GM18907 (cell line): ENCODE measurements around the gene UNC13B.
"Not testable (repeated sequence)": the region's sequence is repeated elsewhere in the genome, so short reads cannot be mapped to it uniquely, and the experiment has no call there.

Experiments used
- ATAC-seq: cut with Tn5 transposase; IDR thresholded peaks from one replicate; pipeline ENCODE4 v1.9.1; 2021; ENCODE audit warnings: mild to moderate bottlenecking, moderate library complexity; ENCODE audit not compliant: unreplicated experiment

UNC13B gene

GRCh38 chr9:35162605-35163315 is 951 bp downstream of the UNC13B start:
- no peak for ATAC-seq

- no peak for ATAC-seq
Observed at GRCh38 chr9:35163413-35163812, 1.6 kb downstream of the UNC13B start.

- no peak for ATAC-seq
Observed at GRCh38 chr9:35164711-35165110, 2.9 kb downstream of the UNC13B start.

GRCh38 chr9:35167429-35167828 is 5.6 kb downstream of the UNC13B start:
- ATAC-seq, result not testable (repeated sequence)

DNA sequence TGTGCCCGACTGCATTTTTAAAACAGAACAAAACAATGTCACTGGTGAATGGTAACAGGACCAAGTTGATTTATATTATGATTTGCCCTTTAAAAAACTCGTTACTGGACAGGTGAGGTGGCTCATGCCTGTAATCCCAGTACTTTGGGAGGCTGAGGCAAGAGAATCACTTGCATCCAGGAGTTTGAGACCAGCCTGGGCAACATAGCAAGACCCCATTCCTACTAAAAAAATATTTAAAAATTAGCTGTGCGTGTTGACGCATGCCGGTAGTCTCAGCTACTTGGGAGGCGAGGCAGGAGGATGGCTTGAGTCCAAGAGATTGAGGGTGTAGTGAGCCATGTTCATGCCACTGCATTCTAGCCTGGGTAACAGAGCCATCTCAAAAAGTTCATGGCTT is 7.2 kb downstream of the UNC13B start:
- ATAC-seq, result no peak

DNA sequence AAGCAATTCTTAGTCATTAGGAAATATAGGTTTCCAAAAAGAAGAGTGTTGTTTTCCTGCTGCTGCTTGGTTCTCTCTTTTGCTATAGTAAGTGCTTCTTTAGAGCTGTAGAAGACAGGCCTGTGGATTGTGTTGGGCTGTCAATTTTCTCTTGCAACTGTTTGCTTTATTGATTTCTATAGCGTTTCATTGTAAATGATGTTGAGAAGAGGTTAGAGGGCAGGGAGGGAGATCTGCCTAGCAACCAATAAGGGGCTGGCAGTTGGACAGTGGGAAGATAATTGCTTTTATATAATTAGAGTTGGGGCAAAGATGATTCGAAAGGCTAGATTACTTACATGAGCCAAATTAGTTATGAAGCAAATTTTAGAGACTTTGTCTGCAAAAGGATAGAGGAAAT is 11.1 kb downstream of the UNC13B start:
- no peak for ATAC-seq

GRCh38 chr9:35177520-35177919 is 15.7 kb downstream of the UNC13B start:
- no peak for ATAC-seq

DNA sequence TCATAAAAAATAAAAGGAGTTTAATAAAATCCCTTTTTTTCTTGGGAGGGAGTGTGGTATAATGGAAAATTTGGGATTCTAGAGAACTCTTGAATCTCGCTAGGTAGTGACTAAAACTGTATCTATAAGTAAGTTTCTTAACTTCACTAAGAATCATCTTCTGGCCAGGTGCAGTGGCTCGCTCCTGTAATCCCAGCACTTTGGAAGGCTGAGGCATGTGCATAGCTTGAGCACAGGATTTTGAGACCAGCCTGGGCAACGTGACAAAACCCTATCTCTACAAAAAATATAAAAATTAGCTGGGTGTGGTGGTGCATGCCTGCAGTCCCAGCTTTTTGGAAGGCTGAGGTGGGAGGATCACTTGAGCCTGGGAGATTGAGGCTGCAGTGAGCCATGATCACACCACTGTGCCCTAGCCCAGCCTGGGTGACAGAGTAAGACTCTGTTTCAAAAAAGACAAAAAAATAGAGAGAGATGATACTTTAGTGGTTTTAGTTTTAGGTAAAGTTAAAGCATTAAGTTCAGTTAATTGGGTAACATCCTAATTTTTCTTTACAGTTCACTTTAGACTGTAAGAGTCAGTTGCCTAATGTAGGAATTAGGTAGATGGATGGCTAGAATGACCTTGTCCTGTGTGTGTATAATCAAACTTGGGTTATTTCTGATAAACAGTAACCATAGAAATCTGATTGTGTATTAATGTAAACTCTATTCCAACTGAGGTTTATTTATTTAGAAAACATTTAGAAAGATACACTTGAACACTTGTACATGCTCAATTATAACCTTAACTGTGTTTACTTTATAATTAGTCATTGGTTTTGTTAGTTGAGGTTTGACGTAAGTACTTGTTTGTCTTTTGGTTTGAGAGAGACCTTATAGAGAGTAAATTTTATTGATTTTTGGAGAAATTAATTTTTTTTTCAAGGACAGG is 17.8 kb downstream of the UNC13B start:
- no peak for ATAC-seq

DNA sequence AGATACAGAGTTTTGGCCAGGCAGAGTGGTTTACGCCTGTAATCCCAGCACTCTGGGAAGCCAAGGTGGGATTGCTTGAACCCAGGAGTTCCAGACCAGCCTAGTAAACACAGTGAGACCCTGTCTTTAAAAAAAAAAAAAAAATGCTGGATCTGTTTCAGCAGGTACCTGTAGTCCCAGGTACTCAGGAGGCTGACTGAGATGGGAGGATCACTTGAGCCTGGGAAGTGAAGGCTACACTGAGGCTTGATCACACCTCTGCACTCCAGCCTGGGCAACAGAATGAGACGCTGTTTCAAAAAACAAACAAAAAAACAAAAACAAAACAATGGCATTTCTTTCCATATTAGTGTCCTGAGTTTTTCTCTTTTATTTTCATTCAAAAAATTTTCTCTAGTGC is 19.0 kb downstream of the UNC13B start:
- ATAC-seq, result no peak

GRCh38 chr9:35182401-35182800 is 20.6 kb downstream of the UNC13B start:
- ATAC-seq, result not testable (repeated sequence)

GRCh38 chr9:35182996-35183754 is 21.4 kb downstream of the UNC13B start:
- not testable (repeated sequence) for ATAC-seq

DNA sequence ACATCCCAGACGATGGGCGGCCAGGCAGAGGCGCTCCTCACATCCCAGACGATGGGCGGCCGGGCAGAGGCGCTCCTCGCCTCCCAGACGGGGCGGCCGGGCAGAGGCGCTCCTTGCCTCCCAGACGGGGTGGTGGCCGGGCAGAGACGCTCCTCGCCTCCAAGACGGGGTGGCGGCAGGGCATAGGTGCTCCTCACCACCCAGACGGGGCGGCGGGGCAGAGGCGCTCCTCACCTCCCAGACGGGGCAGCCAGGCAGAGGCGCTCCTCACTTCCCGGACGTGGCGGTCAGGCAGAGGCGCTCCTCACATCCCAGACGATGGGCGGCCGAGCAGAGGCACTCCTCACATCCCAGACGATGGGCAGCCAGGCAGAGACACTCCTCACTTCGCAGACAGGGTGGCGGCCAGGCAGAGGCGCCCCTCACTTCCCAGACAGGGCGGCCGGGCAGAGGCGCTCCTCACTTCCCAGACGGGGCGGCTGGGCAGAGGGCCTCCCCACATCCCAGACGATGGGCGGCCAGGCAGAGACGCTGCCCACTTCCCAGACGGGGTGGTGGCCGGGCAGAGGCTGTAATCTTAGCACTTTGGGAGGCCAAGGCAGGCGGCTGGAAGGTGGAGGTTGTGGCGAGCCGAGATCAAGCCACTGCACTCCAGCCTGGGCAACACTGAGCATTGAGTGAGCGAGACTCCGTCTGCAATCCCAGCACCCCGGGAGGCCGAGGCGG is 22.1 kb downstream of the UNC13B start:
- ATAC-seq, result not testable (repeated sequence)

GRCh38 chr9:35186524-35186923 is 24.7 kb downstream of the UNC13B start:
- ATAC-seq, result no peak

DNA sequence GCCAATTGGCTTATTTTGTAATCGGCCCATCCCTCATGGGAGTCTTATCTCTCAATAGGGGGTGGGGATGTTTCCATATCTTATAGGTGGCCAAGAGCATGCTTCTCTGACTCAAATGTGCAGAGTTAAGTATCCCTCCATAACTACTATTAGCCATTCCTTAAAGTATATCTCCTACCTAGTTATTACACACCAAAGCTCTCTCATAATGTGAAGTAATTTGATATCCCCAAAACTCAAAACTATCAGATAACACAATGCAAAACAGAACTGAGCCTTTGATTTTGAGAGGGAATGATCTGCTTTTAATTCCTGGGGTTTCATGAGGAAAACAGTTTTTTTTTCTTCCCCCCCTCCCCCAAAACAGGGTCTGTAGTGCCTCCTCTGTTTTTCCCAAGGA is 28.4 kb downstream of the UNC13B start:
- ATAC-seq, result no peak

GRCh38 chr9:35191105-35191504 is 29.3 kb downstream of the UNC13B start:
- no peak for ATAC-seq

- no peak for ATAC-seq
Observed at GRCh38 chr9:35193762-35194161, 32.0 kb downstream of the UNC13B start.

DNA sequence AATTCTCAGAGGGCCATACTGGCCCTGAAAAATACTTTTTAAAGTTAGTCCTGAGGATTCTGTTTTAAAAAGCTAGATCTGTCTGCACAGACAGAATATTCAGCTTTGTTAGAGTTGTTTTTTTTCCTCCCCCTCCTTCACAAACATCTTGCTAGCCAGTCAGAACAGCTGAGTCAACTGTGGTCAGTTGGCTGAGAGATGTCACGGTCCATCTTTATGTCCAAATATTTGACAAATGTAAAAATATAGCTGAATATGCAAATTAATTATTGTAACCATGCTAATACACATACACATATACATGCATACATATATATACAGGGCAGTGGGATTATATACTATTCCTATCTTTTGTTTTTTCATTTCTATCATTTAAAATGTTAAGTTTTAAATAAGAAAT is 33.9 kb downstream of the UNC13B start:
- no peak for ATAC-seq

- ATAC-seq, result no peak
Observed at GRCh38 chr9:35198191-35198590, 36.4 kb downstream of the UNC13B start.

DNA sequence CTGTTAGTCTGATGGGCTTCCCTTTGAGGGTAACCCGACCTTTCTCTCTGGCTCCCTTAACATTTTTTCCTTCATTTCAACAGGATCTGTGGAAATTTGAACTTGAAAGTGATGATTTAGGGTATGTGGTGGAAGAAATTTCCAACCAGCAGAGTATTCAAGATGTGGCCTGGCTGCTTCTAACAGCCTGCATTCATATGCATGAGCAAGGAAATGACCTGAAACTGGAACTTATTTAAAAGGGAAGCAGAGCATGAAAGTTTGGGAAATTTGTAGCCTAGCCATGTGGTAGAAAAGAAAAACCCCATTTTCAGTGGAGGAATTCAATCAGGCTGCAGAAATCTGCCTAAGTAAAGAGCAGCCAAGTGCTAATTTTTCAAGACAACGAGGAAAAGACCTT is 41.7 kb downstream of the UNC13B start:
- ATAC-seq, result no peak

GRCh38 chr9:35205340-35205739 is 43.5 kb downstream of the UNC13B start:
- ATAC-seq, result no peak

GRCh38 chr9:35211854-35212253 is 50.0 kb downstream of the UNC13B start:
- ATAC-seq, result no peak
